HG03025 (cell line): Measurements from ENCODE around the gene IL1RAPL1.

Experiments
- ATAC-seq: cut with Tn5 transposase; IDR thresholded peaks from one replicate; pipeline ENCODE4 v1.9.1; 2021; ENCODE audit warnings: mild to moderate bottlenecking, moderate library complexity; ENCODE audit not compliant: unreplicated experiment, low FRiP score

IL1RAPL1 gene

DNA sequence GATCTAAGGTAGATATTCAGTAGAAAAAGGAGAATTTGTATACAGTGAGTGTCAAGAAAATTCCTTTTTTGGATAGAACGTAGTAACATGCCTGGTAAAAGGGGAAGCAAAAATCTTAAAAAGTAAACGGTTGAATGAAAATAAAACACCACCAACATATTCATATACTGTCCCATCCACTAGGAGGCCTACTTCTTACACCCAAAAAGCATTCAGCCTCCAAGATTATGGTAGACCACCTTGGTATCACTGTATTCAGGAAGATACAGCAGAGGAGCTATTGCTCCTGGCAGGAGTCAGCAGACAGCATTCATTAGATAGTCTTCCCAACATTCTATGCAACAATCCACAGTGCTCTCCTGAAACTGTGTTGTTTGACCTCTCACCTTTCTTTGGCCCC, 1353.5 kb downstream of the IL1RAPL1 start:
- no peak for ATAC-seq

DNA sequence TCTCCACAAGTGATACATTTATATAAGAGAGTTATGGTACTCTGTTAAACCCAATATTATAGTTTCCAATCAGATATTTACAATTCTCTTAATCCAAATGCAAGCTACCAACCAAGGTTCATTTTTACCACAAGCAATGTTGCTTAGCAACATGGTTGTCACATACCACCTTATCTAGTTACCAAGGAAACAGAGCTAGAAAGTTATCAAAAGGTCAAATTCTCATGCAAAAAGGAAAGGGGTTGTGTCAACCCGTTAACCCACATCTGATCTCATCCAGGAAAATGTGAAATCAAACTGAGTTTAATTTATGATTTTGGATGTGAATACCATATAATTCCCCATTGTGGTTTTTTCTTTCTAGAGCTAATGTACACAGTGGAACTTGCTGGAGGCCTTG, 1354.0 kb downstream of the IL1RAPL1 start:
- no peak for ATAC-seq

DNA sequence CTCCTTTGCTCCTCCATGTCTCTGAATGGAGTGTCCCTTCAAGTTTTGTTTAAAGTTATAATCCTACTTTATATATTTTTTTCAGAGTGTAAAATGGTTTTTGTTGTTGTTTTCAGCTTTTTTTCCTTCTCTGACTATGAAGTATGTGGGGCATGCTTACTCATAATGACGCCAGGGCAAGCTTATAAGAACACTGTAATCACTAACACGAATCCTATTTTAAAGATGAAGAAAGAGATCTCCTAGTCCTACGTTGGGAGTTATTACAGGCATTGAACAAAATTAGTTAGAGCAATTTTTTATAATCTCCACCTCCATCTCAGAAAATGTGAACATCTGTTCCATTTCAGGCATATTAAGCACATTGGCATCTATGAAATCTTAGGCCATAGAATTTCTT, 1360.0 kb downstream of the IL1RAPL1 start:
- no peak for ATAC-seq

DNA sequence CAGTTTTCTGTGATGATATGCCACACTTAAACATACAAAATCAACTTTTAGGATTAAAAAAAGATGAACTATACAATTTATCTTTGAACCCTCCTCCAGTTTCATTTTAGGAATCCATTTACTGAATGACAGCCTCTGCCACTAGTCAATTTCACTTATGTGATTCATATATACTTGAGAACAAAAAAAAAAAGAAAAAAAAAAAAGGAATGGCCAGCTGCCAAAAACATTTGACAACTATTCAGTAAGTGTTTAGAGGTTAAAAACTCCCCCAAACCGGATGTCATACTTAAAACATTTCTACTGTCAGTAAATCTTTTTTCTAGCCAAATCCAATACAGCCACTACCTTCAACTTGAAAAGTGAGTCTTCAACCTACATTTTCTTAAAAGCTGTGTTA, 1361.4 kb downstream of the IL1RAPL1 start:
- no peak for ATAC-seq

DNA sequence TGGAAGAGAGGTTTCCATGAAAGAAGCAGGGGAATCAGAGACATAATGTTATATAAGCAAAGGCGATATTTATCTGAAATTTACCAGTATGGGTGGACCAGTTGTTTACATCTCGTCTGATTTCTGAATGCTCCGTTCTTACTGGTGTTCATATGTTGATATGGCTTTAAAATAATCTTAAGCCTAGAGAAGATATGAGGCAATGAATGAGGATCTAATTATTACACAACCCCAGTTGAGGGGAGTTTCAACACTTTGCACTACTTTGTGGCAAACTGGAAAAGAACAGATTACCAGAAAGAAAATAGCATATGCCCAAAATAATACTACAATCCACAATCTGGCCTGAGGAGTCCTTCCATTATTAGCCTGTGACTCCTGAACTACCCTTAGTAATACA, 1364.8 kb downstream of the IL1RAPL1 start:
- ATAC-seq = no peak

DNA sequence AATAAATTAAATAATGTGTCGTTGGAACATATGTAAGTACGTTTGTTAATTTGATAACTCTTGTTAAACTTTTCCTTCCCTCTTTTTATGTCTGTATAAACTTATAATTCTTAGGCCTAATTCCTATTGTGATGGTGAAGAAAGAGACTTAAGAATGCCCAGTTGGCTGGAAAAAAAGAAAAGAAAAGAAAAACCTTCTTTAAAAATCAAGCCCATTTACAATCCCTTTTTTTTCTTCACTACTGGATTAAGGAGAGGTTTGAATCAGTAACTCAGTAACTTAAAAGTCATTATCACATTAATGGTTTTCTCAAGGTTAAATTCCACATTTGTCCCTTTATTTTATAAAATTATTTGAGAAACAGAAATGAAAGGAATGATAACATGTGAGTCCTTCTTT, 1374.8 kb downstream of the IL1RAPL1 start:
- ATAC-seq = no peak

DNA sequence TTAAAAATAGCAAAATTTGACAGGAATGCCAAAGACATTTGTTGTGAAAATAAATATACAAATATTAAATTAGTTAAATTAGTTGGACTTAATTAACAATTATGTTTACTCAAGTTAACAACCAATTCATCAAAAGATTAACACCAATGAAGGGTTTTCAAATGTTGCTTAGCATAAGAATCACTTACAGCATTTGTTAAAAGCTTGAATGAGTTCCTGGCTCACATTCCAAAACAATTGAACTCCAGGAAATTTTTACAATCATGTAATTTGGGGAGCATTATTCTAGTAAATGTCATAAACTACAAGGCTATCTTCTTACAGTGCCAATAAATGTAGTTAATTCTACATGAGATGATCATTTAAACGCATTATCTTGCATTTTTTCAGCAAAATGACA, 1378.4 kb downstream of the IL1RAPL1 start:
- ATAC-seq = no peak

DNA sequence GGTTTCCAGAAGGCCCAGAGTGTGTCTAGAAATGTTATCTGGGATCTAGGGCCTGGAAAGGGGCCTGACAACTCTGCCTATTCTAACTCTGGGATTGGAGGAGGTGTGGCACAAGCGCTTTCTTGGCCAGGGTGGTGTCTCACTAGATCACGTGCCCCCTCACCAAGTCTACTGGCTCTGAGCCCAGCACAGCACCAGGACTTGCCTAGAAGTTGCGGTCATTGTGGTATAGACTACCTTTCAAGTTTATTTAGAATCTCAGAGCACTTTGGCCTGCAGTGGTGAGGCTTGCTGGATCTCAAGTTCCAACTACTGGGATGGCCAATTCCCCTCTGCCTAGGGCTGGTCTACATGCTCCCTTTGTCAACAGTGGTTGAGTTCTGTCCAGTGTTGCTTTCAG, 1404.8 kb downstream of the IL1RAPL1 start:
- no peak for ATAC-seq

DNA sequence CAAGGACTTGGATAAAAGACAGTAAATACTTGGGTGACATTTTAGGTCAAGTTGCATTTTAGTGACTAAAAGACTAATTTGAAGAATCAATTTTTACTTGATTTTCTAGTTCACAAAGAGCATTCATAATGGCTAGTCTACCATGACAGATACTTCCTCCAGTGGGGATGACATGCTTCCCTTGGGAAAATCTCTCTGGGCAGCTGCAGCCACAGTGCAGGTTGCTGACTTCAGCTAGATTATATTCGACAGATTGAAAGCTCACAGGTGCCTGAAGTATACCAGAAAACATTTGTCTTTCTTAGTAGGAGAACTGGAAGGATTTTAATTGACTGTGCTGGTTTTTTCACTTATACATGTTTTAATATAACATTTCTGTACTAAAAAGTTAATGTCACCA, 1418.6 kb downstream of the IL1RAPL1 start:
- ATAC-seq = no peak
